GM12878 (cell line): ENCODE data around the gene BBX. TPM values are rescaled to one million over a fixed set of nuclear protein-coding genes. Genes with fewer than 3 reads are reported as not detected.

Source experiments
- ATAC-seq: fragments of 200-7000 bp; cut with Tn5 transposase; 3 replicates; pipeline ENCODE4 v1.9.1; 2020; ENCODE audit warnings: mild to moderate bottlenecking, moderate library complexity
- BruUV-seq: library from RNA; stranded (reverse); fragments of 400-500 nt; replicated peaks from 2 replicates; lab custom pipeline; 2021; lab: Mats Ljungman, UMichigan
- CTCF ChIA-PET: fragments of 300-600 bp; sonication (Branson Sonifier 250); formaldehyde crosslinking; extraction: SDS; loops from one replicate; lab custom pipeline; 2021; ENCODE audit warnings: inconsistent platforms; lab: Yijun Ruan, JAX
- POLR2A ChIA-PET: fragments of 350-600 bp; formaldehyde crosslinking; extraction: SDS; loops from one replicate; lab custom pipeline; 2021; ENCODE audit warnings: inconsistent platforms; lab: Charles Lee
- RAD21 ChIA-PET: fragments of 300-600 bp; sonication (Branson Sonifier 250); formaldehyde crosslinking; loops from one replicate; lab custom pipeline; 2023; ENCODE audit warnings: antibody characterized with exemption; ENCODE audit not compliant: unreplicated experiment; lab: Charles Lee
- SMC1A ChIA-PET: fragments of 300-600 bp; sonication (Branson Sonifier 250); formaldehyde crosslinking; loops from one replicate; lab custom pipeline; 2023; ENCODE audit not compliant: unreplicated experiment, uncharacterized antibody; lab: Charles Lee
- DNase-seq: peaks from one replicate; pipeline ENCODE4 v3.0.0-alpha.2; 2011; ENCODE audit warnings: low read depth, low spot score
- FAIRE-seq: peaks from 3 replicates; lab custom pipeline; 2011; peaks lifted over from hg19 to GRCh38; lab: Jason Lieb, UNC
- H2AFZ ChIP-seq: 2 replicates; pipeline ENCODE4 v1.6.0; 2011; ENCODE audit warnings: low read depth, low read length, control low read depth; ENCODE audit not compliant: control insufficient read depth
- H3K27ac ChIP-seq: 2 replicates; pipeline ENCODE4 v1.5.1; 2011; ENCODE audit warnings: control low read depth; ENCODE audit not compliant: control insufficient read depth, insufficient read depth
- H3K27me3 ChIP-seq, 2 experiments: replicated peaks in 1 of 2; 2 replicates each; pipeline versions ENCODE4 v1.6.0 to v1.6.1; 2011; ENCODE audit warnings: low read length in 1 of 2; ENCODE audit not compliant: control insufficient read depth in 2 of 2, insufficient read depth in 2 of 2
- H3K36me3 ChIP-seq, 2 experiments: 2 replicates each; pipeline ENCODE4 v1.5.1; 2011; ENCODE audit warnings: low read length in 1 of 2; ENCODE audit not compliant: control insufficient read depth in 2 of 2, insufficient read depth in 2 of 2
- H3K4me1 ChIP-seq: 2 replicates; pipeline ENCODE4 v1.6.1; 2011; ENCODE audit warnings: mild to moderate bottlenecking, low read length, moderate library complexity, mixed read lengths; ENCODE audit not compliant: control insufficient read depth, insufficient read depth
- H3K4me2 ChIP-seq: 2 replicates; pipeline ENCODE4 v1.6.0; 2011; ENCODE audit warnings: control low read depth; ENCODE audit not compliant: control insufficient read depth, insufficient read depth
- H3K4me3 ChIP-seq: fragments of 200-600 bp; sonication (generic); 2 replicates; pipeline ENCODE4 v1.5.1; 2016
- H3K79me2 ChIP-seq: 2 replicates; pipeline ENCODE4 v1.6.0; 2011; ENCODE audit warnings: low read length; ENCODE audit not compliant: control insufficient read depth, insufficient read depth
- H3K9ac ChIP-seq: 2 replicates; pipeline ENCODE4 v1.8.0; 2011; ENCODE audit warnings: low read length, control low read depth, mixed read lengths; ENCODE audit not compliant: control insufficient read depth, insufficient read depth
- H3K9me3 ChIP-seq: replicated peaks from 3 replicates; pipeline ENCODE4 v1.5.1; 2011; ENCODE audit warnings: mild to moderate bottlenecking, low read length; ENCODE audit not compliant: control insufficient read depth, insufficient read depth
- H4K20me1 ChIP-seq: 2 replicates; pipeline ENCODE4 v1.6.0; 2011; ENCODE audit not compliant: control insufficient read depth, insufficient read depth
- ATF3 ChIP-seq: IDR thresholded peaks from 2 replicates; pipeline ENCODE4 v1.6.1; 2011; ENCODE audit warnings: low read depth, mild to moderate bottlenecking, low read length, moderate library complexity, borderline replicate concordance; ENCODE audit errors: extremely low read depth
- CTCF ChIP-seq, 3 experiments: IDR thresholded peaks in 2 of 3; conservative IDR thresholded peaks in 1 of 3; 2 replicates each; pipeline ENCODE4 v1.5.1; 2011; ENCODE audit warnings: low read depth in 3 of 3, low read length in 3 of 3, mild to moderate bottlenecking in 3 of 3, control low read depth in 2 of 3, moderate library complexity in 2 of 3, inconsistent platforms in 1 of 3, mixed read lengths in 1 of 3; ENCODE audit not compliant: control insufficient read depth in 2 of 3, insufficient read depth in 1 of 3; ENCODE audit errors: extremely low read depth in 1 of 3
- MEF2A ChIP-seq: IDR thresholded peaks from 2 replicates; pipeline ENCODE4 v1.6.1; 2011; ENCODE audit warnings: low read depth, mild to moderate bottlenecking, low read length, moderate library complexity; ENCODE audit not compliant: insufficient read depth
- POU2F2 ChIP-seq: IDR thresholded peaks from 3 replicates; pipeline ENCODE4 v1.6.1; 2011; ENCODE audit warnings: low read depth, mild to moderate bottlenecking, low read length, borderline replicate concordance
- RAD21 ChIP-seq: IDR thresholded peaks from 2 replicates; pipeline ENCODE4 v1.6.1; 2011; ENCODE audit warnings: mild to moderate bottlenecking, low read depth, low read length, moderate library complexity; ENCODE audit not compliant: insufficient read depth
- SIX5 ChIP-seq: IDR thresholded peaks from 2 replicates; pipeline ENCODE4 v1.6.1; 2011; ENCODE audit warnings: mild to moderate bottlenecking, low read depth, low read length, moderate library complexity; ENCODE audit not compliant: severe bottlenecking
- ZBTB33 ChIP-seq: fragments of 450-650 bp; IDR thresholded peaks from 2 replicates; pipeline ENCODE4 v1.6.1; 2017; ENCODE audit warnings: mild to moderate bottlenecking
- WGBS: methylation state at CpG from one replicate; pipeline ENCODE4 v1.1.6; 2016; ENCODE audit warnings: low lambda C conversion rate; ENCODE audit not compliant: insufficient replicate concordance, insufficient coverage; ENCODE audit errors: missing lambda C conversion rate; 5-methylcytosine and 5-hydroxymethylcytosine counted together
- in situ Hi-C: fragments of 300-500 bp; cut with MboI; formaldehyde crosslinking; loops from 9 replicates; pipeline ENCODE4 v1.14.3; 2018; ENCODE audit warnings: mixed read lengths
- intact Hi-C: fragments of 100-400 bp; cut with micrococcal nuclease; formaldehyde crosslinking; loops from one replicate; pipeline ENCODE4 v1.14.2; 2022; ENCODE audit not compliant: unreplicated experiment
- polyA plus RNA-seq, 11 experiments: library from polyadenylated mRNA; depleted of rRNA in 4 of 11; unstranded in 6 of 11; stranded (reverse) in 5 of 11; fragments of >200 nt; fragmentation: Nextera tagmentation in 4 of 11; fragmentation: Illumina TruSeq in 1 of 11; extraction: Ambion mirVana in 4 of 11; extraction: Trizol in 1 of 11; gene quantifications; 1 replicate in 1 of 11; 2 replicates in 10 of 11; pipeline versions ENCODE4 v1.2.1 to v1.2.3, GENCODE V29; 2011 to 2016; ENCODE audit warnings: inconsistent platforms in 2 of 11, missing spikeins in 2 of 11, low read depth in 1 of 11
- total RNA-seq, 4 experiments: library from RNA; depleted of rRNA in 3 of 4; stranded (reverse); fragments of >200 nt in 3 of 4; fragmentation: Illumina TruSeq in 1 of 4; extraction: Trizol in 1 of 4; gene quantifications; 2 replicates each; pipeline versions ENCODE4 v1.2.1 to v1.2.3, GENCODE V29; 2013 to 2021

Gene BBX
- total and polyA plus RNA-seq, 10 of the 15 experiments (the other 5 are each of a cell fraction or from before 2014, with no cell fraction given): 13.3 to 38.5 (median 32.0) TPM

GRCh38 chr3:107664614-107665013, 141.9 kb downstream of the BBX start:
- POLR2A ChIA-PET: interaction anchor here (0.9 kb wide), 1 partner anchor 40 kb away, joined by 3 read pairs; no protein-coding TSS in a partner anchor
- SMC1A ChIA-PET: interaction anchor here (0.7 to 10.2 kb wide), 7 partner anchors 12 to 227 kb away, joined by 3 to 115 read pairs (median 4); no protein-coding TSS in a partner anchor
- in situ Hi-C loops: no loop called here
- no peak for FAIRE-seq
- Histone ChIP-seq H3K4me1 (peaks cover 13% of the 10 kb centered on the region), H3K79me2 (no peaks in the 10 kb centered on the region)
- no peak for TF ChIP-seq SIX5
- TF ChIP-seq CTCF (IDR thresholded peaks at IDR 0.05 in 2 of 3, conservative IDR thresholded peaks at IDR 0.05 in 1 of 3; ENCODE audit: control insufficient read depth in 2 of 3, extremely low read depth in 1 of 3, insufficient read depth in 1 of 3, low read depth in 3 of 3, low read length in 3 of 3): 0 out of 6 replicates have a peak, but pooled peaks of 1 of the 3 experiments have one; percentile 3
- no peak for TF ChIP-seq ZBTB33
- 0 out of 2 replicates have a peak, but pooled peaks have one; percentile 10 for TF ChIP-seq RAD21
- TF ChIP-seq MEF2A: no peak
- no peak for TF ChIP-seq ATF3
- no peak for TF ChIP-seq POU2F2
- TF ChIP-seq, all 136 proteins: peak for 2
- Histone ChIP-seq H3K4me3 (no peak overlapping the region), H3K27me3 (no peaks in the 10 kb centered on the region), H3K9ac (no peak overlapping the region), H3K27ac (no peak overlapping the region), H3K4me2 (no peak overlapping the region), H2AFZ (no peak overlapping the region), H4K20me1 (no peaks in the 10 kb centered on the region), H3K9me3 (no peaks in the 10 kb centered on the region), H3K36me3 (no peaks in the 10 kb centered on the region)
- ChIA-PET CTCF (interaction anchor here (0.9 to 10.5 kb wide), 10 partner anchors 14 to 243 kb away, joined by 3 to 212 read pairs (median 5); no protein-coding TSS in a partner anchor), RAD21 (interaction anchor here (1.0 to 1.7 kb wide), 6 partner anchors 11 to 87 kb away, joined by 3 to 7 read pairs (median 3); no protein-coding TSS in a partner anchor)
- DNase-seq (no peak), ATAC-seq (no peak)
- 100% methylated on average over 2 of the region's 2 CpGs for WGBS
- no TSS peak for BruUV-seq
- intact Hi-C loops: no loop called here
